ENCODE measurements around the gene NEK3.
"Not testable (repeated sequence)": the region's sequence is repeated elsewhere in the genome, so short reads cannot be mapped to it uniquely, and the experiment has no call there.

NEK3 gene

GRCh38 chr13:52169839-52170238 lies 10.4 kb upstream of the NEK3 start:
- no peak for DNase-seq

- DNase-seq, result no peak
Observed at GRCh38 chr13:52165411-52165810, 6.0 kb upstream of the NEK3 start.

DNA sequence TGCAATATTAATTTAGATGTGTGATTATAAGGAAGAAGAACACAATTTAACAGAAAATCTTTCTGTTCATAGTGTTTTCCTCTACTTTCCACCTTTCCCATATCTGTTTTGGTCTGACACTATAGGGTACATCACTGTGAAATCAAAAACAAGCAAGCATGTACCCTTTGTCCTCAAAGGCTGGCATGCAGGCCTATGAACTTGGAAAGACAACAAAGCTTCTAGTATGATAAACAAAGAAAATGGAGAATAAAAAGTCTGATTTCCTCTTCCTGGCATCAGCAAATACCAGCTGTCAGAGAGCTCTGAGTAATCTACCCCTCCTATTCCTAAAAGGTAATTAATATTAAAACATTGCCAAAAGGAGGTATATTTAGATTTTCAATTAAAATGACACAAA lies 5.6 kb upstream of the NEK3 start:
- no peak for DNase-seq

DNA sequence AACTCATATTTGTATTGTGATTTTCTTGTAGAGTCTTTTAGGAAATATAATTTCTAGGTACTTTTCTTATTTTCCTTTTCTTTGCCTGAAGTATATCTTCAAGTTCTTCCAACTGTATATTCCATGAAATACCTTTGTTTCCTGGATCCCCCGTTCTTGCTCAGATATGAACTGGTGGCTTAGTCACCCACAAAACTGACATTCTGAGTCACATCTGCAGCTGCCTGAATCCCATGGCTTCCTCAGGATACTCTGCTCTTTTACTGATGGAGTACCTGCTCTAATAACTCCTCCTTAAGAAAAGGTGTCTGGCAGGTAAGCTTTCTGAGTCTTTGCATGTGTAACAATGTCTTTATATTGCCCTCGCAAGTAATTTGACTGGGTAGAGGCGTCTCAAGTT lies 4.5 kb upstream of the NEK3 start:
- not testable (repeated sequence) for DNase-seq

- no peak for DNase-seq
Observed at GRCh38 chr13:52162279-52163101, 3.1 kb upstream of the NEK3 start.

DNA sequence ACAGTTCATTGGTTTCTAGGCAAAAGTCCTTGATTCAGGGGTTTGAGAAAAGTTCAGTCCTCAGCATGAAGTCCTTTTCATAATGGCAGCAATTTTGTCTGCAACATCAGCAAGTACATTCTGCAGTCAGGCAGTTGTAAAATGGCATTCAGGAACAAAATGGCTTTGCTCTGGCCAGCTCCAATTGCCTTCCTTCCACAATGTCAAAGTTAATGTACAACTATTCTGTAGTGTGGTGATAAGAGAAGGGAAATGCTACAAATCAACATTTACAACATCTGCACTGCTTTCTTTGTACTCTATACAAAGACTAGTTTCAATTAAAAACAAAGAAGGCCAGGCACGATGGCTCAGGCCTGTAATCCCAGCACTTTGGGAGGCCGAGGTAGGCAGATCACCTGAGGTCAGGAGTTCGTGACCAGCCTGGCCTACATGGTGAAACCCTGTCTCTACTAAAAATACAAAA lies 1.8 kb upstream of the NEK3 start:
- no peak for DNase-seq

GRCh38 chr13:52160506-52160905 lies 1.1 kb upstream of the NEK3 start:
- DNase-seq, result no peak

DNA sequence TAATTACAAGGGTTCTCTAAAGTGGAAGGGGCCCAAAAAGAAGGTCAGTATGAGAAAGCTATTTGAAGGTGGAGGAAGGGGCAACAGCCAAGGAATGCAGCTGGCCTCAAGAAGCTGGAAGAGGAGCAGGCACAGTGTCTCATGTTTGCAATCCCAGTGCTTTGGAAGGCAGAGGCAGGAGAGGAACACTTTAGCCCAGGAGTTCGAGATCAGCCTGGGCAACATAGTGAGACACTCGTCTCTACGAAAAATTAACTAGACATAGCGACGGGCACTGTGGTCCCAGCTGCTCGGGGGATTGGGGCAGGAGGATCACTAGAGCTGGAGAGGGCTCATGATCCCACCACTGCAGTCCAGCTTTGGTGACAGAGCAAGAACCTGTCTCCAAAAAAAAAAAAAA lies 656 bp upstream of the NEK3 start:
- DNase-seq, result no peak

- DNase-seq, result no peak
Observed at GRCh38 chr13:52158629-52159158, 703 bp downstream of the NEK3 start.

DNA sequence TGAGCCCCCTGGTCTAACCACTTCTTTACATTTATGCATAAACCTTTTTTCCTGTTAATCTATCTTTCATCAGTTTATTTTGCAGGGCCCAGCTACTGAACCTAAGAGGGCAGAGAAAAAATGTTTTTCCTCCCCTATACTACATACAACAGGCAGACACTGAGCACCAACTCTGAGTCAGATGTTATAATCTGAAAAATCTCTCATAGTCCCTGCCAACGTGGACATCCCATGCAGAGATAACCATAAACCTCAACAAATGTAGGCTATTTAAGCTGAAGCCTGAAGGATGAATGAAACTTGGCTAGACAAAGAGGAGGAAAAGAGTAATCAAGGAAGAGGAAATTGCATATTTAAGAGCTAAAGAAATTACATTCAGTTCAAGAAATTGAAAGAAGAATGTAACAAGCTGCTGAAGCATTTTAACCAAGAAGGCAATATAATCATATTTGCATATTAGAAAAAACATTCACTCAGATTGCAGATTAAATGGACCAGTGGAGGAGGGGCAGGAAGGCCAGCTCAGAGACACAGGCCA lies 2.6 kb downstream of the NEK3 start:
- no peak for DNase-seq

DNA sequence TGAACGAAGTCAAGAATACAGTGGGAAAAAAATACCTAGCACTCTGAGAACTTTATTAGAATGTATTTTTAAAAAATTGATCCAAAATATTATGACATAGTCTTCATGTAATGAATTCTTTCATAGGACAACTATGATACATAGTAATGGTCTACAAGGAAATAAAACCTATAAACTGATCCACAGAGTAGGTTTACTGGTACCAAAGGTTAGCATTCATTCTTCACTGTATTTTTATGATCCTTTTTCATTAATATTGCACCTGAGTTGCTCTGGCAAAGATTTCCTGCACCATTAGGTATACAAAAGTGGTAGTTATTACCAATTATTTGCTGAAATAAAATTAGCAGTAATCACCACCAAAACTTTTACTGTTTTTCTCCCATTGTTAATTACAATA lies 4.2 kb downstream of the NEK3 start:
- DNase-seq, result no peak

DNA sequence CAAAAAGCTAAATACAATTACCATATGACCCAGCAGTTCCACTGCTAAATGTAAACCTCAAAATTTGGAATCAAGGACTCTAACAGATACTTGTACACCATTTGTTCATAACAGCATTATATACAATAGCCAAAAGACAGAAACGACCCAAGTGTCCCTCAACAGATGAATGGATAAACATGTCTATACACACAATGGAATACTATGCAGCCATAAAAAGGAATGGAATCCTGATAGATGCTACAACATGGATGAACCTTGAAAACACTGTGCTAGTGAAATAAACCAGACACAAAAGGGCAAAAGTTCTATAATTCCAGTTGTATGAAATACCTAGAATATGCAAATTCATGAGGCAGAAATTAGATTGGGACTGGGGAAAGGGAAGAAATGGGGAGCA lies 12.2 kb downstream of the NEK3 start:
- no peak for DNase-seq

GRCh38 chr13:52141299-52141698 lies 18.1 kb downstream of the NEK3 start:
- DNase-seq, result no peak

GRCh38 chr13:52137489-52137888 lies 21.9 kb downstream of the NEK3 start:
- DNase-seq, result no peak

DNA sequence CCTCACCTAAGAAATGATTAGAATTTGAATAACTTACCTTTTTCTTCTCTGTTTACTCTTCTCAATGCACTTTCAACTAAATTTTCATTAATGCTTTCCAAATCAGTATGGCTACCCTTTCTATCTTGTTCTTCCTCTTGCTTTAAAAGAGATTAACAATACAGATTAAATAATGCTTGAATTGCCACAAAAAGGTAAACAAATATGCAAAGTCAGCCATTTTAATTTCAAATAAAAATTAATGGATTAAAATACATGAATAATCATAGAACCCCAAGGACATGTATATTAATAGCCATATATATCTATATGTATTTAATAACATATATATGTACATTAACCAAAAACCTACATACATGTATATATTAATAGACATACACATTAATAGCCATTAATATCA lies 22.6 kb downstream of the NEK3 start:
- no peak for DNase-seq

DNA sequence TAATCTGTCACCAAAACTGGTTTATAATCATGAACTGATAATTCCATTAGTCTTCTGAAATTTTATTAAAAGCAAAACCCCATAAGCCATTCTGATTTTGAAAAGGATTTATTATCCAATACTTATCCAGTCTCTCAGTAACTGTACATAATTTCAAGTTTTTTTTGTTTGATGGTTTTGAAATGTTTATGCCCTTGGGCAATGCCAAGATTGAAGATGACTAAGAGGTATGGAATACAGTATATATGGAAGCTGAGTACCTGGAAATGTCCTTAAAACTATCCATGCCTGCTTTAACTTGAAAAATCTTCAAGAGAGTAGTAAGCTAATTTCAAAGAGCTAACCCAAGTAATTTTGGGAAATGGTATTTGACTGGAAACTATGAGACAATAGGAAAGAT lies 28.8 kb downstream of the NEK3 start:
- no peak for DNase-seq

GRCh38 chr13:52128714-52129700 lies 30.4 kb downstream of the NEK3 start, which contains the start of gene NEK5:
Gene NEK5 (minus strand): TSS chr13:52129073. CDS start chr13:52127482, 1,591 bp downstream.
- DNase-seq, result peak; percentile 75 to 80

DNA sequence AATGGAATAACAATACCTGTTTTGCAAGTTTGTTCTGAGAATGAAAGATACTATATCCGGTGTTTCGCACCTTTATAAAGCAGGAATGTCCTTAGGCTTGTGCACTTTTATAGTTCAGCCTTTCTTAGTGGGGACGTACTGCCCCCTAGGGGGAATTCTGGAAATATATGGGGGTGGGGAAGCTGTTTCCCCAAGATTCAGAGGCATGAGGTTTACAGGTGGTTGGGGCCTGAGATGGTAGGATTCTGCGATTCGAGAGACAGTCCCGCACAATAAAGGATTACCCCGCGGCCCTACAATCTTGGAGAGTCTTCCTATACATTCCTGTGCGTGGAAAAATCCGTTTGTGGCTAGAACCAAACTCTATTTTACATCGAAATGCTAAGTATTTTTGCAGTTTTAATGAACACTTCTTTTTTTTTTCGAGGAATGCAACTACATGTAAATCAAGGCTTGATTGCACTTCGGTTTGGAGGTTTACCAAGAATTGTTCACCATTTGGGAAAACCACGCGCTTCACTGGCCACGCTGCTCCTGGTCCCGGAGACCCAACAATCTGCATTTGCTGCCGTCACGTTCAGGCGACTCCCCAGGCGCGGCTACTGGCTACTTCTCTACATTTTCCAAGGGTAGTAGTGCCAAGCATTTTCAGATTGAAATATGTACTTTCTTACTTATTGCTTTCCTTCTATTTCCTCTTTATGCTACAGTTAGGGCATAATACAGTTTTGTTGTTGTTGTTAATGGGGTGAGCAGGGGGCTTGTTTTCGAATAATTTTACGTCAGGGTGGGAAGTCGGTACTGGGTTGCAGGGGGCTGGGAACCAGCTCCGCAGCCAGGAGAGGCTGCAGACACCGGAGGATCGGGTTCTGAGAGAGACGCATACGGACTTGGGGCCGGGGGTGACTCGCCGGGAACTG lies 31.4 kb downstream of the NEK3 start:
- peak; percentile 67 to 68 for DNase-seq

DNA sequence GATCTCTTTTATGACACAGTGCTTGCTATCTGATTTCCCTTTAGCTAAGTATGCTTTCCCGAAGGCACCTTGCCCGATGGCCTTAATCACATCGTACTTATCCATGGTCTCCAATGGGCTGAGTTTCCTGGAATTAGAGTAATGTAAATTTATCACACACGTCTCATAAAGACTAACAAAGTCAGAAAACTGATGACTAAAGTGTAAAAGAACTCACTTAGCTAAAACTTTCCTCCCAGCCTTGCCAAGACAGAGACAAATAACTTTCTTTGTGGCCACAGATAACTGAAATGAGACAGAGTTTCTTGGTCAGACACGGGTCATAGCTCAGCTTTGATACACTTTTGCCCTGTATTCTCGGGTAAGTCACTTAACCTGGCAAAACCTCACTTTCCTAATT lies 32.0 kb downstream of the NEK3 start:
- DNase-seq, result no peak

DNA sequence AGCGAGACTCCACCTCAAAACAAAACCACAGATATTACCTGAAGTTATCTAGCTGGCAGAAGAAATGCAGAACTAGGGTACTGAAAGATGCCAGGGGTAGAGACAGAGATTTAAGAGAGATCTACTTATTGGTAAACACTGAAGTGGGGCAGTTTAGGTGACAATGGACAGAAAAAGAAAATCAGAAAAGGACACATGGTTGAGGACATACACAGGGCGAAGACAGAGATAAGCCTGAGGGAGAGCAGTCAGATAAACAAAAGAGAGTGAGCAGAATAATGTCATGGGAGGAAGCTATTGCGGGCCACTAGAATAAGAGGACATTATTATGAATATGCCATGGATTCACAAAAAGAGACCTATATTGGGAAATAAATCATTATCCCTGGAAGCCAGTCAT lies 33.9 kb downstream of the NEK3 start:
- DNase-seq, result no peak

DNA sequence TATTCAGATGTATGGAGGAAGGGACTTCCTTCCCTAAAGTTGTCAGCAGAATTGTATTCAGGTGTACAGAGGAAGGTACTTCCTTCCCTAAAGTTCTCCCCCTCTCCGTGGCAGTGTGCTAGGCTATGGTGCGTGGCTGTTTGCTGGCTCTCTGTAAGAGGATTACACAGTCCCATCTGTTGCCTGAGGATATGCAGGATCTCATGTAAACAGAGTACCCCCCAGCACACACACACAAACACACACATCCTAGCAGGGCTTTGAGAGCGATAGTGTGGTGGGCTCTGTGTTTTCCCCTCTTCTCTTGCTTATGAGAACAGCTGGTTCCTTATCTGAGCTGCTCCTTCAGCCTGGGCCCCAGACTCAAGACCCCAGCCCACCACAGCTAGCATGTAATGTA lies 40.8 kb downstream of the NEK3 start:
- no peak for DNase-seq

GRCh38 chr13:52118095-52118494 lies 41.3 kb downstream of the NEK3 start:
- no peak for DNase-seq

Data from activated T-cell treated with anti-CD3 and anti-CD28 coated beads, Interleukin-2, amount 50 U/mL, for 48 hours (primary cell).